ACC112 (cell line): ENCODE results near the gene GLUL.

Source experiments
- H2AFZ ChIP-seq: fragments of 200-600 bp; sonication (generic); one replicate; pipeline ENCODE4 v1.6.0; 2017; ENCODE audit warnings: antibody characterized with exemption, low read length; ENCODE audit not compliant: unreplicated experiment
- H3K27ac ChIP-seq: fragments of 200-600 bp; sonication (generic); 2 replicates; pipeline ENCODE4 v1.5.1; 2014; ENCODE audit warnings: low read depth, mild to moderate bottlenecking, antibody characterized with exemption, low read length, moderate library complexity
- H3K27me3 ChIP-seq: fragments of 200-600 bp; sonication (generic); 2 replicates; pipeline ENCODE4 v1.6.1; 2014; ENCODE audit warnings: mild to moderate bottlenecking, antibody characterized with exemption, low read length, moderate library complexity, mixed read lengths; ENCODE audit not compliant: insufficient read depth
- H3K36me3 ChIP-seq: fragments of 200-600 bp; sonication (generic); 2 replicates; pipeline ENCODE4 v1.6.1; 2016; ENCODE audit warnings: mild to moderate bottlenecking, antibody characterized with exemption, low read length, moderate library complexity, mixed read lengths; ENCODE audit not compliant: insufficient read depth
- H3K4me1 ChIP-seq: fragments of 200-600 bp; sonication (generic); one replicate; pipeline ENCODE4 v1.6.1; 2016; ENCODE audit warnings: low read length, mixed read lengths; ENCODE audit not compliant: insufficient read depth, unreplicated experiment, control insufficient read depth
- H3K4me3 ChIP-seq: fragments of 200-600 bp; sonication (generic); 2 replicates; pipeline ENCODE4 v1.5.1; 2014; ENCODE audit warnings: mild to moderate bottlenecking, low read depth, low read length
- H3K79me2 ChIP-seq: fragments of 200-600 bp; sonication (generic); one replicate; pipeline ENCODE4 v1.6.0; 2016; ENCODE audit warnings: low read length; ENCODE audit not compliant: control insufficient read depth, unreplicated experiment, insufficient read depth

Gene GLUL

DNA sequence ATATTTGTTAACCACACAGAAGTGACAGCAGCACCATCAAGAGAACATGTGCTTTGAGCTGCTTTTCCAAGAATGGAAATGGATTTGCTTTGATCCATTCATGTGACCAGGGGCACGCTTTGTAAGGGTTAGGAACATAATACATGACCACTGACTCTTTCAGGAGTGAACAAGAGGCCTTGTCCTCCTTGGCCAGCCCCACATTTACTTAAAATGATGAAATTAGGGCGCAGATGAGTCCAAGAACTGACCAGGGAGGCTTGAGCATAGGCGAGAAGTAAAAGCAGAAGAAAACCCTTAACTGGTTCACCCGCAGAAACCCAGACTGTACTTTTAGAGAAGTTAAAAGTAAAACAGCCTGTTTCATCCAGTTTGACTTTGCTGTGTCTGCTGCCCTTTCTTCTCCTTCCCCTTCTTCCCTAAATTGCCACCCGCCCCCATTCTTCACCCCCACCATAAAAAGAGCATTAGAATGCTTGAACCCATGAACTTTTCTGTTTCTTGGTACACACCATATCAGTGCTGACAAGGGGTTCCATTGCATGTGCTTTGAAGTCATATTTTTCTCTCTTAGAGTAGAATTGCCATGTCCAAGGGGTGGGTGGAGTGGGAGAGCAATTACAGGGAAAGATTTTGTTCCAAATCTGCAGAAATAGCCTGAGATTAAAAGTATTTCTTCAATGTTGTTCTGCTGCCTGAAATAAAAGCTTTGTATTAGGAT is 2.6 kb upstream of the GLUL start:
- H3K27me3 ChIP-seq, result no peaks in the 10 kb centered on the region
- no peak overlapping the region for H3K4me3 ChIP-seq
- H3K79me2 ChIP-seq, result peaks cover 21% of the 10 kb centered on the region
- no peak overlapping the region for H2AFZ ChIP-seq
- peaks cover 19% of the 10 kb centered on the region for H3K4me1 ChIP-seq
- H3K27ac ChIP-seq, result no peak overlapping the region
- H3K36me3 ChIP-seq, result no peaks in the 10 kb centered on the region

DNA sequence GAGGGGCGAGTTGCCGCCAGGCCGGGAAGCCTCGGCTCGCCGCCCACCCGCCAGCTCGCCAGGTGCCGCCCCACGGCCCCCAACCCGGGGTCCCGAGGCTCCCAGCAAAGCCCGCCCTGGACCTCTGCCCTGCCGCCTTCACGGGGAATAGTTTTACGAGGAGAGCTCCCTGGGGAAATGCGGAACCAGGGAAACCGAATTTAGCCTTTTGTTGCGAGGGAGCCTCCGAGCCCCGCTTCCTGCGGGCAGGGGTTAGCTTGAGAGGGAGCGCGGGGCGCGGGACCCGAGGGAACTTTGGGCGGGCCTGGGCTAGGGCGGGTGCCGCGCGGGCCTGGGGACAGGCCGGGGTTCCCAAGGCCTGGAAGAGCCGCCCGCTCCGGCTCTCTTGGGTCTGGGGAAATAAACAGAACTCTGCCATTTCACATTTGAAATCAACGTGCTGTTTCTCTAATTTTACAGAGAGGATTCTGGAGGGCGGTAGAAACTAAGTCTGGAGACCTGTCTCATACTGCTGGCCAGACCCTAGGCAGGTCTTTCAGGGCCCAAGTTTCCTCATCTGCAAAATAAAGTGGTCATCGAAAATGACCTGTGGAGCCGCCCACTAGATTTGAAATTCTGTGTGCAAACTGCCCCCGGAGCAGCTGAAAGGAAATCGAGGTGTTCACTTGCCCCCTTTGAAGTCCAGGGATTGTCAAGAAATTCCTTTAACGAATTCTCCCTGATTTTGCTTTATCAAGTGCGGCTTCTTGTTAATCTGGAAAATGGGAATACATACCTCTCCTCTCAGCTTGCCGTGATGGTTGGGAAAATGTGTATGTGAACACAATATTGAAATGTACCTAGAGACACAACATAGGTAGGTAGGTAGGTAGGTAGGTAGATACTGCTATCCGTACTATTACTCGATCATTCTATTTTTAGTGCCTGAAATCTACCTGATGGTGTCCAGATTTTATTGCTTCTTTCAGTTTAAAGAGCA is 749 bp upstream of the GLUL start:
- peaks cover 7% of the 10 kb centered on the region for H3K36me3 ChIP-seq
- peak overlapping the region; percentile 68 for H3K27ac ChIP-seq
- no peaks in the 10 kb centered on the region for H3K27me3 ChIP-seq
- H3K4me1 ChIP-seq, result peaks cover 10% of the 10 kb centered on the region
- peaks cover 35% of the 10 kb centered on the region for H3K79me2 ChIP-seq
- peak overlapping the region; percentile 86 for H3K4me3 ChIP-seq
- H2AFZ ChIP-seq, result peak overlapping the region; percentile 67

- H2AFZ ChIP-seq, result peak overlapping the region; percentile 1
- H3K4me1 ChIP-seq, result peaks cover 5% of the 10 kb centered on the region
- peaks cover 38% of the 10 kb centered on the region for H3K79me2 ChIP-seq
- peak overlapping the region; percentile 68 for H3K27ac ChIP-seq
- H3K36me3 ChIP-seq, result peaks cover 20% of the 10 kb centered on the region
- peak overlapping the region; percentile 86 for H3K4me3 ChIP-seq
- H3K27me3 ChIP-seq, result no peaks in the 10 kb centered on the region
Measured at GRCh38 chr1:182391028-182391361, 595 bp downstream of the GLUL start.

DNA sequence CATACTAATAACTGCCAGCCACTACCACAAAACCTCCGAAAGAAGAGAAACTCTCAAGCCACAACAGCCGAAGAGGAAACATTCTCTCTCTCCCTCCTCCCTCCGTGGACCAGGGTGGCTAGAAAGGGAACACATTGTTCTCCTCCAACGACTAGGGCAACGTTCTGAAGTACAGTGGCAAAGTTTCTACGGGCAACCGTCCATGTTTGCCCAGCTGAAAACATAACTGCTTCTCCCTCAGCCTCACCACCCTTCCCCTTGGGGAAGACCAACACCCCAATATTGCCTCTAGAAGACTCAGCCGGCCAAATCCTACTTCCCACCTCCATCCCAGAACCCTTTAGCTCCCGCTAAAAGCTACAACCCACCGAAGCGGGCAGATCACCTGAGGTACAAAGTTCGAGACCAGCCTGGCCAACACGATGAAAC is 2.0 kb downstream of the GLUL start:
- Histone ChIP-seq H3K79me2 (peaks cover 38% of the 10 kb centered on the region), H3K4me3 (peak overlapping the region; percentile 86), H3K36me3 (peaks cover 31% of the 10 kb centered on the region)

GRCh38 chr1:182388392-182389134 is 3.0 kb downstream of the GLUL start:
- Histone ChIP-seq H3K36me3 (peaks cover 42% of the 10 kb centered on the region), H3K4me1 (peaks cover 5% of the 10 kb centered on the region), H3K27ac (no peak overlapping the region), H3K79me2 (peaks cover 38% of the 10 kb centered on the region), H3K4me3 (peak overlapping the region; percentile 86), H2AFZ (no peak overlapping the region), H3K27me3 (no peaks in the 10 kb centered on the region)

More for the DNA sequence above, 2.0 kb downstream of the GLUL start:
- H2AFZ ChIP-seq, result no peak overlapping the region
- no peaks in the 10 kb centered on the region for H3K27me3 ChIP-seq
- no peak overlapping the region for H3K27ac ChIP-seq
- peaks cover 5% of the 10 kb centered on the region for H3K4me1 ChIP-seq

GRCh38 chr1:182387566-182387965 is 4.0 kb downstream of the GLUL start:
- Histone ChIP-seq H3K27me3 (no peaks in the 10 kb centered on the region), H3K36me3 (peaks cover 42% of the 10 kb centered on the region), H3K4me3 (no peak overlapping the region), H2AFZ (no peak overlapping the region), H3K27ac (no peak overlapping the region), H3K4me1 (peaks cover 3% of the 10 kb centered on the region), H3K79me2 (peaks cover 38% of the 10 kb centered on the region)

GRCh38 chr1:182386980-182387379 is 4.6 kb downstream of the GLUL start:
- H3K4me1 ChIP-seq, result no peaks in the 10 kb centered on the region
- H3K27me3 ChIP-seq, result no peaks in the 10 kb centered on the region
- H2AFZ ChIP-seq, result no peak overlapping the region
- no peak overlapping the region for H3K27ac ChIP-seq
- peaks cover 42% of the 10 kb centered on the region for H3K36me3 ChIP-seq
- no peak overlapping the region for H3K4me3 ChIP-seq
- peaks cover 38% of the 10 kb centered on the region for H3K79me2 ChIP-seq

DNA sequence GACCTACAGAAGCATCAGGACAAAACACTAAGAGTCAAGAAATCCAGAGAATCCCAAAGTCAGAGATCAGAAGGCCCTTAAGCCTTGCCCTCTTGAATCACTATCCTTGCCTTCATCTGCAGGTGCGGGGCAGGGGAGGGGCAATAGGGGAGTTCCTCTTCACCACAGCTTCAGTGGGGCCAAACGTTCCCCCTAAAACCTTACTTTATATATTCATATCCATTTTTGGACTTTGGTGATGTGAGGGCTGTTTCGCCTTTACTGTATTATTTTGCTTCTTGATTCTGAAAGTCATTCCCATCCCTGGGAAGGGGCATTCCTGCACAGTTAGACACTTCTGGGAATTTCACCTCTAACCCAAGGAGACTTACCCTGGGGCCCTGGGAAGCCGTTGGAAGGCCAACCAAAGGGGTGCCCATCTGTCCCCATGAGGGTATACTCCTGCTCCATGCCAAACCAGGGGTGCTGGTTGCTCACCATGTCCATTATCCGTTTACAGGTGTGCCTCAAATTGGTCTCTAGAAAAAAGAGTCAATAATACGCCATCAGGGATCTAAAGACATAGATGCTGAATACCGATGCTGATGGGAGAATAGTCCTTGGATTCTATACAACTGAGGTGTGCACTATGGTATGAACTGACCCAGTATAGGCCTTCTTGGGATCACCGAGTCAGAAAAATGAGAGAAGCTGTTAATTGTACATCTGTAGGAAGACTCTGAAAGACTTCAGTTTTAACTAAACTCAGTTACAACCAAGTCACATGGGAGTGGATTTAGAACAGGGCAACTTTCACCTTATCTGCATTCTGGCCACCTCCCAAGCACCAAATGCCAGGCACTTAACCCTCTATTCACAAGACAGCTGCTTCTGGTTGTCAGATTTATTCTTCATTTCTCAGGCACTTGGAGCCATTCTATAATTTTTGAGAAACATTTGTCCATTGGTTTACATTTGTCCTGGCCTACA is 5.4 kb downstream of the GLUL start:
- H3K36me3 ChIP-seq, result peaks cover 45% of the 10 kb centered on the region
- H3K27me3 ChIP-seq, result no peaks in the 10 kb centered on the region
- H3K27ac ChIP-seq, result no peak overlapping the region
- H3K79me2 ChIP-seq, result peaks cover 37% of the 10 kb centered on the region
- no peaks in the 10 kb centered on the region for H3K4me1 ChIP-seq
- H3K4me3 ChIP-seq, result no peak overlapping the region
- H2AFZ ChIP-seq, result no peak overlapping the region

DNA sequence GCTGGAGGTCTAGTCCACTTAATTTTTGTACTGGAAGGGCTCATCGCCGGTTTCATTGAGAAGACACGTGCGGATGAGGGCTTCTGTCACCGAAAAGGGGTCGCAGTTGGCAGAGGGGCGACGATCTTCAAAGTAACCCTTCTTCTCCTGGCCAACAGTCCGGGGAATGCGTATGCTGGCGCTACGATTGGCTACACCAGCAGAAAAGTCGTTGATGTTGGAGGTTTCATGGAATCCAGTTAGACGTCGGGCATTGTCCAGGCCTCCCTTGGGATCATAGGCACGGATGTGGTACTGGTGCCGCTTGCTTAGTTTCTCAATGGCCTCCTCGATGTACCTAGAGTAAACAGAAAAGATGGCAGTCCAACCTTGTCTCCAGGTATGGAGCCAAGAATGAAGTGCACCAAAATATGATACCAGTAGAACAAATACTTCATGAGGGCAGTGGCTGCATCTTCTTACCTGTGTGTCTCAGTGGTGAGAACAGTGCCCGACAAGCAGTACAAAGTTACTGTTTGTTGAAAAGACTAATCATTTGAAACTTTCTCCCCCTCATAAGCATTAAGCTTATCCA is 7.1 kb downstream of the GLUL start:
- Histone ChIP-seq H3K27ac (no peak overlapping the region), H3K36me3 (peaks cover 45% of the 10 kb centered on the region), H3K27me3 (no peaks in the 10 kb centered on the region), H3K4me3 (no peak overlapping the region), H3K79me2 (peaks cover 20% of the 10 kb centered on the region), H2AFZ (no peak overlapping the region), H3K4me1 (no peaks in the 10 kb centered on the region)
